ENCODE data around the gene DAB2IP.

DAB2IP gene

GRCh38 chr9:121756474-121757280 lies 105.2 kb downstream of the DAB2IP start:
- Histone ChIP-seq H3K4ac (ENCODE audit: low read length) (no peak overlapping the region), H3K27ac (replicated peaks; ENCODE audit: low read length) (no peak overlapping the region), H3K23ac (ENCODE audit: low read depth, low read length, poor library complexity) (peak overlapping the region; percentile 70), H3K4me2 (ENCODE audit: insufficient read depth, low read length, poor library complexity, severe bottlenecking) (no peak overlapping the region), H4K8ac (ENCODE audit: low read depth, low read length) (no peak overlapping the region), H3K27me3 (ENCODE audit: control insufficient read depth in 3 of 3, insufficient read depth in 3 of 3, low read depth in 1 of 3, low read length in 3 of 3) (no peaks in the 10 kb centered on the region), H2BK5ac (ENCODE audit: low read length) (no peak overlapping the region), H3K36me3 (replicated peaks in 1 of 2; ENCODE audit: control insufficient read depth in 2 of 2, insufficient read depth in 2 of 2, low read length in 2 of 2) (peaks cover 34 to 48% of the 10 kb centered on the region in 2 donors), H3K9ac (ENCODE audit: low read depth, low read length, poor library complexity) (no peak overlapping the region), H3K9me3 (replicated peaks in 1 of 2; ENCODE audit: control insufficient read depth in 2 of 2, insufficient read depth in 1 of 2, low read depth in 1 of 2, low read length in 2 of 2) (no peaks in the 10 kb centered on the region), H3K18ac (ENCODE audit: low read length) (peak overlapping the region; percentile 56), H2AFZ (ENCODE audit: low read length) (no peak overlapping the region), H3K4me3 (ENCODE audit: low read length in 2 of 2) (peak overlapping the region in 1 of 2 donors; percentile 40), H3K14ac (ENCODE audit: low read length) (peak overlapping the region; percentile 25), H4K91ac (ENCODE audit: low read depth, low read length, poor library complexity) (no peak overlapping the region), H3K79me1 (ENCODE audit: low read depth, low read length) (peaks cover 29% of the 10 kb centered on the region), H3K4me1 (ENCODE audit: control insufficient read depth in 2 of 2, insufficient read depth in 1 of 2, low read depth in 1 of 2, low read length in 2 of 2) (peaks cover 0 to 24% of the 10 kb centered on the region in 2 donors), H2BK15ac (ENCODE audit: low read length) (no peak overlapping the region), H2BK12ac (ENCODE audit: low read length) (no peak overlapping the region), H2BK120ac (ENCODE audit: low read depth, low read length) (no peak overlapping the region), H2AK5ac (ENCODE audit: low read depth, low read length) (no peak overlapping the region)
- DNase-seq (ENCODE audit: low spot score), result no peak
- no CpG with 5 or more reads among the region's 16 CpGs for WGBS, 2 donors (ENCODE audit: extremely low coverage in 2 of 2, insufficient read length in 2 of 2, insufficient replicate concordance in 1 of 2)

- no peak overlapping the region for H2BK5ac ChIP-seq (ENCODE audit: low read length)
- H3K4me1 ChIP-seq (ENCODE audit: control insufficient read depth in 2 of 2, insufficient read depth in 1 of 2, low read depth in 1 of 2, low read length in 2 of 2), result peaks cover 0 to 24% of the 10 kb centered on the region in 2 donors
- DNase-seq (ENCODE audit: low spot score), result no peak
- no peak overlapping the region for H3K18ac ChIP-seq (ENCODE audit: low read length)
- no CpG with 5 or more reads among the region's 1 CpG for WGBS, 2 donors (ENCODE audit: extremely low coverage in 2 of 2, insufficient read length in 2 of 2, insufficient replicate concordance in 1 of 2)
- H3K36me3 ChIP-seq (replicated peaks in 1 of 2; ENCODE audit: control insufficient read depth in 2 of 2, insufficient read depth in 2 of 2, low read length in 2 of 2), result peaks cover 36 to 52% of the 10 kb centered on the region in 2 donors
- H3K9ac ChIP-seq (ENCODE audit: low read depth, low read length, poor library complexity), result no peak overlapping the region
- H3K4me3 ChIP-seq (ENCODE audit: low read length in 2 of 2), result no peak overlapping the region
- no peak overlapping the region for H2BK15ac ChIP-seq (ENCODE audit: low read length)
- H4K91ac ChIP-seq (ENCODE audit: low read depth, low read length, poor library complexity), result no peak overlapping the region
- no peak overlapping the region for H2BK120ac ChIP-seq (ENCODE audit: low read depth, low read length)
- no peak overlapping the region for H3K14ac ChIP-seq (ENCODE audit: low read length)
- no peak overlapping the region for H3K27ac ChIP-seq (replicated peaks; ENCODE audit: low read length)
- H3K27me3 ChIP-seq (ENCODE audit: control insufficient read depth in 3 of 3, insufficient read depth in 3 of 3, low read depth in 1 of 3, low read length in 3 of 3), result no peaks in the 10 kb centered on the region
- H3K79me1 ChIP-seq (ENCODE audit: low read depth, low read length), result peaks cover 27% of the 10 kb centered on the region
- no peak overlapping the region for H4K8ac ChIP-seq (ENCODE audit: low read depth, low read length)
- H2AFZ ChIP-seq (ENCODE audit: low read length), result no peak overlapping the region
- no peak overlapping the region for H3K4ac ChIP-seq (ENCODE audit: low read length)
- H3K4me2 ChIP-seq (ENCODE audit: insufficient read depth, low read length, poor library complexity, severe bottlenecking), result no peak overlapping the region
- no peak overlapping the region for H3K23ac ChIP-seq (ENCODE audit: low read depth, low read length, poor library complexity)
- no peak overlapping the region for H2AK5ac ChIP-seq (ENCODE audit: low read depth, low read length)
- H3K9me3 ChIP-seq (replicated peaks in 1 of 2; ENCODE audit: control insufficient read depth in 2 of 2, insufficient read depth in 1 of 2, low read depth in 1 of 2, low read length in 2 of 2), result no peaks in the 10 kb centered on the region
- no peak overlapping the region for H2BK12ac ChIP-seq (ENCODE audit: low read length)
Measured at GRCh38 chr9:121757281-121757585, 105.8 kb downstream of the DAB2IP start.

GRCh38 chr9:121758693-121759092 lies 107.3 kb downstream of the DAB2IP start:
- no peak overlapping the region for H2BK5ac ChIP-seq (ENCODE audit: low read length)
- H3K14ac ChIP-seq (ENCODE audit: low read length), result no peak overlapping the region

GRCh38 chr9:121759996-121760395 lies 108.6 kb downstream of the DAB2IP start:
- Histone ChIP-seq H3K18ac (ENCODE audit: low read length) (no peak overlapping the region), H3K4me3 (ENCODE audit: low read length in 2 of 2) (no peak overlapping the region), H3K4ac (ENCODE audit: low read length) (no peak overlapping the region), H4K91ac (ENCODE audit: low read depth, low read length, poor library complexity) (no peak overlapping the region), H3K23ac (ENCODE audit: low read depth, low read length, poor library complexity) (no peak overlapping the region), H2AK5ac (ENCODE audit: low read depth, low read length) (no peak overlapping the region), H3K27ac (replicated peaks; ENCODE audit: low read length) (no peak overlapping the region), H3K9ac (ENCODE audit: low read depth, low read length, poor library complexity) (no peak overlapping the region), H3K4me1 (ENCODE audit: control insufficient read depth in 2 of 2, insufficient read depth in 1 of 2, low read depth in 1 of 2, low read length in 2 of 2) (peaks cover 0 to 14% of the 10 kb centered on the region in 2 donors), H2BK12ac (ENCODE audit: low read length) (no peak overlapping the region), H3K4me2 (ENCODE audit: insufficient read depth, low read length, poor library complexity, severe bottlenecking) (no peak overlapping the region), H2BK5ac (ENCODE audit: low read length) (no peak overlapping the region), H3K9me3 (replicated peaks in 1 of 2; ENCODE audit: control insufficient read depth in 2 of 2, insufficient read depth in 1 of 2, low read depth in 1 of 2, low read length in 2 of 2) (no peaks in the 10 kb centered on the region), H3K27me3 (ENCODE audit: control insufficient read depth in 3 of 3, insufficient read depth in 3 of 3, low read depth in 1 of 3, low read length in 3 of 3) (no peaks in the 10 kb centered on the region), H3K79me1 (ENCODE audit: low read depth, low read length) (peaks cover 18% of the 10 kb centered on the region), H2AFZ (ENCODE audit: low read length) (no peak overlapping the region), H3K14ac (ENCODE audit: low read length) (no peak overlapping the region), H3K36me3 (replicated peaks in 1 of 2; ENCODE audit: control insufficient read depth in 2 of 2, insufficient read depth in 2 of 2, low read length in 2 of 2) (peaks cover 61 to 79% of the 10 kb centered on the region in 2 donors), H4K8ac (ENCODE audit: low read depth, low read length) (no peak overlapping the region), H2BK120ac (ENCODE audit: low read depth, low read length) (no peak overlapping the region), H2BK15ac (ENCODE audit: low read length) (no peak overlapping the region)
- WGBS, 2 donors (ENCODE audit: extremely low coverage in 2 of 2, insufficient read length in 2 of 2, insufficient replicate concordance in 1 of 2), result no CpG with 5 or more reads among the region's 23 CpGs
- no peak for DNase-seq (ENCODE audit: low spot score)

More at GRCh38 chr9:121758693-121759092, 107.3 kb downstream of the DAB2IP start:
- no peak for DNase-seq (ENCODE audit: low spot score)
- no peak overlapping the region for H2AFZ ChIP-seq (ENCODE audit: low read length)
- H3K9me3 ChIP-seq (replicated peaks in 1 of 2; ENCODE audit: control insufficient read depth in 2 of 2, insufficient read depth in 1 of 2, low read depth in 1 of 2, low read length in 2 of 2), result no peaks in the 10 kb centered on the region
- WGBS, 2 donors (ENCODE audit: extremely low coverage in 2 of 2, insufficient read length in 2 of 2, insufficient replicate concordance in 1 of 2), result no CpG with 5 or more reads among the region's 9 CpGs
- peaks cover 0 to 24% of the 10 kb centered on the region in 2 donors for H3K4me1 ChIP-seq (ENCODE audit: control insufficient read depth in 2 of 2, insufficient read depth in 1 of 2, low read depth in 1 of 2, low read length in 2 of 2)
- H3K18ac ChIP-seq (ENCODE audit: low read length), result no peak overlapping the region
- H2BK15ac ChIP-seq (ENCODE audit: low read length), result no peak overlapping the region
- no peak overlapping the region for H3K9ac ChIP-seq (ENCODE audit: low read depth, low read length, poor library complexity)
- H2BK12ac ChIP-seq (ENCODE audit: low read length), result no peak overlapping the region
- no peak overlapping the region for H3K27ac ChIP-seq (replicated peaks; ENCODE audit: low read length)
- H3K23ac ChIP-seq (ENCODE audit: low read depth, low read length, poor library complexity), result no peak overlapping the region
- peaks cover 49 to 66% of the 10 kb centered on the region in 2 donors for H3K36me3 ChIP-seq (replicated peaks in 1 of 2; ENCODE audit: control insufficient read depth in 2 of 2, insufficient read depth in 2 of 2, low read length in 2 of 2)
- H2AK5ac ChIP-seq (ENCODE audit: low read depth, low read length), result no peak overlapping the region
- H3K4me2 ChIP-seq (ENCODE audit: insufficient read depth, low read length, poor library complexity, severe bottlenecking), result no peak overlapping the region
- no peaks in the 10 kb centered on the region for H3K27me3 ChIP-seq (ENCODE audit: control insufficient read depth in 3 of 3, insufficient read depth in 3 of 3, low read depth in 1 of 3, low read length in 3 of 3)
- peaks cover 25% of the 10 kb centered on the region for H3K79me1 ChIP-seq (ENCODE audit: low read depth, low read length)
- no peak overlapping the region for H3K4me3 ChIP-seq (ENCODE audit: low read length in 2 of 2)
- no peak overlapping the region for H4K91ac ChIP-seq (ENCODE audit: low read depth, low read length, poor library complexity)
- H3K4ac ChIP-seq (ENCODE audit: low read length), result no peak overlapping the region
- no peak overlapping the region for H4K8ac ChIP-seq (ENCODE audit: low read depth, low read length)
- peak overlapping the region; percentile 4 for H2BK120ac ChIP-seq (ENCODE audit: low read depth, low read length)
